ENCODE measurements around the gene SPPL2B. TPM values are rescaled to one million over a fixed set of nuclear protein-coding genes. Genes with fewer than 3 reads are reported as not detected.

The SPPL2B gene
- total RNA-seq, 1 experiment from 2014 or later, result 73.7 TPM

- no peaks in the 10 kb centered on the region for H3K27me3 Mint-ChIP-seq (ENCODE audit: low read depth)
- peaks cover 2 to 20% of the 10 kb centered on the region in 2 experiments for H3K4me1 Mint-ChIP-seq
- H3K27ac Mint-ChIP-seq, result peak overlapping the region in 1 of 3 experiments; percentile 59; a peak in 2 of 7 replicates
- Histone ChIP-seq H3K79me2 (ENCODE audit: insufficient read depth, low read length) (peaks cover 3% of the 10 kb centered on the region; the same call in 1 of the 2 replicates), H2AFZ (ENCODE audit: low read length) (no peak overlapping the region), H2AK5ac (ENCODE audit: insufficient read length, low read length) (no peak overlapping the region), H3K4me2 (ENCODE audit: insufficient read depth, insufficient read length, low read length) (no peak overlapping the region), H4K5ac (ENCODE audit: insufficient read length, low read depth, low read length) (no peak overlapping the region), H3K23ac (ENCODE audit: insufficient read length, low read depth, low read length) (no peak overlapping the region), H4K8ac (replicated peaks; ENCODE audit: insufficient read length, low read depth, low read length) (no peak overlapping the region), H3K18ac (ENCODE audit: insufficient read length, low read depth, low read length) (no peak overlapping the region), H3K23me2 (ENCODE audit: insufficient read length, low read depth, low read length, poor library complexity, severe bottlenecking) (no peaks in the 10 kb centered on the region), H3K4ac (ENCODE audit: low read depth, low read length) (no peak overlapping the region), H2BK120ac (ENCODE audit: low read depth, low read length, poor library complexity, severe bottlenecking) (no peak overlapping the region), H3T11ph (ENCODE audit: low read length) (no peak overlapping the region), H3K14ac (ENCODE audit: insufficient read depth, low read length) (no peak overlapping the region), H2BK15ac (ENCODE audit: low read depth, low read length) (no peak overlapping the region), H3K27ac (ENCODE audit: insufficient read length, low read depth, low read length) (no peak overlapping the region), H4K20me1 (ENCODE audit: control insufficient read depth, insufficient read depth, insufficient read length) (no peaks in the 10 kb centered on the region), H2BK20ac (ENCODE audit: low read depth, low read length, poor library complexity, severe bottlenecking) (no peak overlapping the region), H2BK12ac (ENCODE audit: insufficient read length, low read depth, low read length) (no peak overlapping the region), H3K9ac (ENCODE audit: extremely low read depth, insufficient read length, low read length) (no peak overlapping the region), H4K91ac (ENCODE audit: insufficient read length, low read depth, low read length) (no peak overlapping the region), H3K9me3 (ENCODE audit: control insufficient read depth, low read depth, low read length) (no peaks in the 10 kb centered on the region), H2BK5ac (ENCODE audit: insufficient read length, low read length) (no peak overlapping the region), H3K4me1 (ENCODE audit: insufficient read depth, low read length) (no peaks in the 10 kb centered on the region), H3K56ac (ENCODE audit: insufficient read length, low read depth, low read length) (no peak overlapping the region), H3K27me3 (ENCODE audit: insufficient read depth, low read length) (no peaks in the 10 kb centered on the region), H3K79me1 (ENCODE audit: insufficient read depth, low read depth, low read length, poor library complexity, severe bottlenecking) (peaks cover 2% of the 10 kb centered on the region)
- no peak for DNase-seq
- no CpG with 5 or more reads among the region's 33 CpGs for WGBS (ENCODE audit: extremely low coverage, insufficient read length, low lambda C conversion rate)
- peaks cover 3 to 6% of the 10 kb centered on the region in 2 experiments; a peak in 4 of 5 replicates for H3K9me3 Mint-ChIP-seq
- H3K36me3 Mint-ChIP-seq (ENCODE audit: insufficient read depth in 1 of 3, low read depth in 3 of 3), result peaks cover 5 to 24% (median 11%) of the 10 kb centered on the region in 3 experiments; a peak in 6 of 7 replicates
- no peak overlapping the region; a peak in 1 of 5 replicates for H3K4me3 Mint-ChIP-seq
- no peak for TF ChIP-seq CTCF (conservative IDR thresholded peaks at IDR 0.05)
Observed at GRCh38 chr19:2336528-2337328, 8.2 kb downstream of the SPPL2B start.

Measured in H9 (cell line).